ENCODE data around the gene GNG7.

- no peak for TF ChIP-seq POLR2AphosphoS5 (IDR thresholded peaks at IDR 0.05; ENCODE audit: borderline replicate concordance, low read depth, low read length)
- no peak for TF ChIP-seq EZH2 (IDR thresholded peaks at IDR 0.05)
- TF ChIP-seq FOXP2 (optimal IDR thresholded peaks at IDR 0.05; ENCODE audit: control extremely low read depth, extremely low read length, insufficient read depth), result no peak
Observed at GRCh38 chr19:2732883-2733282, 30.4 kb upstream of the GNG7 start.
